Lower lobe of right lung (tissue), 2 donors: Measurements from ENCODE around the gene RELB. TPM values are rescaled to one million over a fixed set of nuclear protein-coding genes. Genes with fewer than 3 reads are reported as not detected.
A peak's percentile ranks its signal among the peaks of the same experiment; 100 is the strongest.
"Not testable (repeated sequence)": the region's sequence is repeated elsewhere in the genome, so short reads cannot be mapped to it uniquely, and the experiment has no call there.

ENCODE experiments used
- ATAC-seq, 2 donors: fragments of 200-7000 bp; cut with Tn5 transposase; one replicate each; pipeline ENCODE4 v1.9.1; 2020 to 2022; ENCODE audit warnings: mild to moderate bottlenecking in 2 of 2, moderate library complexity in 2 of 2
- DNase-seq: peaks from one replicate; pipeline ENCODE4 v3.0.0-alpha.2; 2020
- H3K27ac ChIP-seq: fragments of 200-600 bp; one replicate; pipeline ENCODE4 v1.8.0; 2022
- H3K27me3 ChIP-seq: fragments of 200-600 bp; one replicate; pipeline ENCODE4 v1.8.0; 2022; ENCODE audit warnings: low read depth
- H3K36me3 ChIP-seq: fragments of 200-600 bp; one replicate; pipeline ENCODE4 v1.8.0; 2022; ENCODE audit warnings: mild to moderate bottlenecking
- H3K4me1 ChIP-seq: fragments of 200-600 bp; one replicate; pipeline ENCODE4 v1.8.0; 2022
- H3K4me3 ChIP-seq: fragments of 200-600 bp; one replicate; pipeline ENCODE4 v1.8.0; 2022; ENCODE audit warnings: mild to moderate bottlenecking
- H3K9me3 ChIP-seq: fragments of 200-600 bp; one replicate; pipeline ENCODE4 v1.8.0; 2022
- CTCF ChIP-seq: fragments of 200-600 bp; IDR thresholded peaks from one replicate; pipeline ENCODE4 v1.8.0; 2022; ENCODE audit warnings: antibody characterized with exemption, mild to moderate bottlenecking
- intact Hi-C: fragments of 100-400 bp; cut with DNase I; formaldehyde crosslinking; loops from one replicate; pipeline ENCODE4 v1.11.0; 2022
- total RNA-seq: library from RNA; stranded (reverse); fragmentation: NEBNext Ultra II Directional; extraction: Animal tissue kit (Norgen Biotek cat#: 25700); gene quantifications from one replicate; pipeline ENCODE4 v1.2.1, GENCODE V29; 2021
- donor health status: DM: no; HTN: yes; CAD: no; lungs with severe emphysema.

The RELB gene
- total RNA-seq, 1 donor from 2014 or later = 12.2 TPM

DNA sequence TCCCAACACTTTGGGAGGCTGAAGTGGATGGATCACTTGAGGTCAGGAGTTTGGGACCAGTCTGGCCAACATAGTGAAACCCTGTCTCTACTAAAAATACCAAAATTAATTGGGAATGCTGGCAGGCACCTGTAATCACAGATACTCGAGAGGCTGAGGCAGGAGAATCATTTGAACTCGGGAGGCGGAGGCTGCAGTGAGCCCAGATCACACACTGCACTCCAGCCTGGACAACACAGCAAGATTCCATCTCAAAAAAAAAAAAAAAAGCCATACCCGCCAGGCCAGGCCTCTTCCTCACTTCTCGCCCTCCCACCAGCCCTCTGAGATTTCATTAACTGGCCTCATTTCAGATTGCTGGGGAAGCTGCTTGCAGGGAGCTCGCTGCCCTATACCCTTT is 7.7 kb upstream of the RELB start:
- intact Hi-C loops = no loop called here
- Histone ChIP-seq H3K4me1 (no peaks in the 10 kb centered on the region), H3K36me3 (peaks cover 46% of the 10 kb centered on the region), H3K27me3 (no peaks in the 10 kb centered on the region), H3K4me3 (no peak overlapping the region), H3K9me3 (no peaks in the 10 kb centered on the region), H3K27ac (no peak overlapping the region)
- ATAC-seq (no peak), DNase-seq (no peak)
- TF ChIP-seq CTCF = no peak

GRCh38 chr19:44993926-44994537 is 7.2 kb upstream of the RELB start:
- intact Hi-C loops = no loop called here
- ATAC-seq (no peak), DNase-seq (no peak)
- H3K27ac ChIP-seq = no peak overlapping the region
- no peaks in the 10 kb centered on the region for H3K27me3 ChIP-seq
- H3K36me3 ChIP-seq = peaks cover 41% of the 10 kb centered on the region
- no peaks in the 10 kb centered on the region for H3K9me3 ChIP-seq
- H3K4me3 ChIP-seq = no peak overlapping the region
- TF ChIP-seq CTCF = no peak
- H3K4me1 ChIP-seq = no peaks in the 10 kb centered on the region

DNA sequence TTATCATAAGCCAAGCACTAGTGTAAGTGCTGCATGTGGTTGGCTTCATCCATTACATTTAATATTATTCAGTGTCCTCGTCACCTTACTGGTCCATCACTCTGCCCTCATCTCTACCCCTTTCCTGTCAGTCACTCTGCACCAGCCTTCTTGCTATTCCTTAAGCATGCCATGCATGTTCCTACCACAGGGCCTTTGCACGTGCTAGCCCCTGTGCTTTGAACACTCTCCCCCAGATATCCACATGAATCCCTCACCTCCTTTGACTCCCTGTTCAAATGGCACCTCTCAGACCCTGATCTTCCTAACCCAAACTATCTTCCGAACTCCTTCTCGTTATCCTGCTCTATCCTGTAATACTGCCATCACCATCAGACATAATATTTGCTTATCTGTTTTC is 3.2 kb upstream of the RELB start:
- no peaks in the 10 kb centered on the region for H3K27me3 ChIP-seq

GRCh38 chr19:44999131-44999925 is 1.9 kb upstream of the RELB start:
- H3K36me3 ChIP-seq, DNase-seq, H3K9me3 ChIP-seq, H3K27me3 ChIP-seq, intact Hi-C loops, H3K4me3 ChIP-seq, ATAC-seq, H3K27ac ChIP-seq: not testable (repeated sequence)
- H3K4me1 ChIP-seq = peaks cover 13% of the 10 kb centered on the region

More for the DNA sequence above, 3.2 kb upstream of the RELB start:
- intact Hi-C loops = no loop called here
- peaks cover 13% of the 10 kb centered on the region for H3K4me1 ChIP-seq
- H3K27ac ChIP-seq = no peak overlapping the region
- no peak for DNase-seq
- no peak for ATAC-seq
- H3K4me3 ChIP-seq = no peak overlapping the region
- no peaks in the 10 kb centered on the region for H3K9me3 ChIP-seq
- peaks cover 1% of the 10 kb centered on the region for H3K36me3 ChIP-seq
- no peak for TF ChIP-seq CTCF

DNA sequence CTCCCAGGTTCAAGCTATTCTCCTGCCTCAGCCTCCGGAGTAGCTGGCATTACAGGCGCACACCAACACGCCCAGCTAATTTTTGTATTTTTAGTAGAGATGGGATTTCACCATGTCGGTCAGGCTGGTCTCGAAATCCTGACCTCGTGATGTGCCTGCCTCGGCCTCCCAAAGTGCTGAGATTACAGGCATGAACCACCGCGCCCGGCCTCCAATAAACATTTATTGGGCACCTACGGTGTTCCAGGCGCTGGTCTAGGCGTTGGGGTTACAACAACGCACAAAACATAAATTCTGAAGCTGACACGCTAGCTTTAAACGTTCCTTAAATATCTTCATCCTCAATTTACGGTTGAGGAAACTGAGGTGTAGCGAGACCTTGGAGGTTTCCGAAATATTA is 599 bp upstream of the RELB start:
- Histone ChIP-seq H3K4me1 (peaks cover 13% of the 10 kb centered on the region), H3K4me3 (peak overlapping the region; percentile 72), H3K27ac (peak overlapping the region; percentile 47)
- intact Hi-C loops, H3K36me3 ChIP-seq, DNase-seq, H3K9me3 ChIP-seq, H3K27me3 ChIP-seq, ATAC-seq: not testable (repeated sequence)

- peaks cover 20% of the 10 kb centered on the region for H3K36me3 ChIP-seq
Observed at GRCh38 chr19:45003485-45003884, 2.2 kb downstream of the RELB start.

More at GRCh38 chr19:45003485-45003884, 2.2 kb downstream of the RELB start:
- H3K4me3 ChIP-seq = no peak overlapping the region
- H3K9me3 ChIP-seq = no peaks in the 10 kb centered on the region
- H3K27ac ChIP-seq = no peak overlapping the region
- intact Hi-C loops = no loop called here
- no peaks in the 10 kb centered on the region for H3K27me3 ChIP-seq
- TF ChIP-seq CTCF = no peak
- ATAC-seq (no peak), DNase-seq (no peak)
- peaks cover 13% of the 10 kb centered on the region for H3K4me1 ChIP-seq
